GM18858 (cell line): ENCODE measurements around the gene HTR3B.
"Not testable (repeated sequence)": the region's sequence is repeated elsewhere in the genome, so short reads cannot be mapped to it uniquely, and the experiment has no call there.

Experiments used
- ATAC-seq: cut with Tn5 transposase; IDR thresholded peaks from one replicate; pipeline ENCODE4 v1.9.1; 2021; ENCODE audit not compliant: unreplicated experiment

HTR3B gene

DNA sequence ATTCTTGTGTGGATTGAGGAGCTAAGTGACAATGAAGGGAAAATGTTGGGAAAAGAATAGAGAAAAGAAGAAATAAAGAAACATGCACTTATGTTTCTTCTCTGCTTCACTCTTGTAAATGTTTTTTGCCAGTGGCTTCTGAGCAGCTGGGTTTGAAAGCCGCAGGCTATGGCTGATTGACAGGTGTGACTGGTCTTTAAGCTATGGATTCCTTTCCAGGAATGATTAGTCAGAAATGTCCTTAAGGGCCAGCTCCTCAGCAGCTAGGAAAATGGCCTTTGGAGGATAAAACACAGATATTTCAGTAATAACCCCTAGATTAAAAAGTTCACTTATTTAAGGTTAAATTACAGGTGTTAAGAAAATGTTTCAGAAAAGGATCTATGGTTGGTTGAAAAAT is 22.7 kb upstream of the HTR3B start:
- no peak for ATAC-seq

DNA sequence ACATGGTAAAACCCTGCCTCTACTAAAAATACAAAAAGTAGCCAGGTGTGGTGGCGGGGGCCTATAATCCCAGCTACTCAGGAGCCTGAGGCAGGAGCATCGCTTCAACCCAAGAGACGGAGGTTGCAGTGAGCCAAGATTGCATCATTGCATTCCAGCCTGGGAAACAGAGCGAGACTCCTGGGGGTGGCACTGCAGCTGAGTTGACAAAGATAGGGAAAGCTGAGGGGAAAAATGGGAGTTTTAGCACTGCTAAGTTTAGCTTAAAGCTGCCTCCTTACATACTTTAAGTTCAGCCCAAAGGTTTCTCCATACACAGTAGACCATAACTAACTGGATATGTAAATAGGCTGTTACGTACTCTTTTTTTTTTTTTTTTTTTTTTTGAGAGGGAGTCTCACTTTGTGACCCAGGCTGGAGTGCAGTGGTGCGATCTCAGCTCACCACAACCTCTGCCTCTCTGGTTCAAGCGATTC is 20.2 kb upstream of the HTR3B start:
- no peak for ATAC-seq

DNA sequence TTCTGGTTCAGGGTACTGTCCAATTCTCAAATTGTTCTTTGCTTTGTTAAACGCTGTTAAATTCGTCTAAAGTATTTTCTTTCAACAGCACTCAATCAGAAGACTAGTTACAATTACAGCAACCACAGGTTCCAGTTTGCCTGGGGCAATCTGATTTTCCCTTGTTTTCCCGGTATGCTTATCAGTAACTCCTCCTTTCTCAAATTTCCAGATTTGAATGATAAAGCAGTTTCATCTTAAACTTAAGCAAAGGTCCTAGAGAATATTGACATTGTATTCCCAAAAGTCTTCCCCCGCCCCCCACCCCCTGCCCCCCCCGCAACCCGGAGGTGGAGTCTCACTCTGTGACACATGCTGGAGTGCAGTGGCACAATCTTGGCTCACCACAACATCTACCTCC is 18.7 kb upstream of the HTR3B start:
- no peak for ATAC-seq

DNA sequence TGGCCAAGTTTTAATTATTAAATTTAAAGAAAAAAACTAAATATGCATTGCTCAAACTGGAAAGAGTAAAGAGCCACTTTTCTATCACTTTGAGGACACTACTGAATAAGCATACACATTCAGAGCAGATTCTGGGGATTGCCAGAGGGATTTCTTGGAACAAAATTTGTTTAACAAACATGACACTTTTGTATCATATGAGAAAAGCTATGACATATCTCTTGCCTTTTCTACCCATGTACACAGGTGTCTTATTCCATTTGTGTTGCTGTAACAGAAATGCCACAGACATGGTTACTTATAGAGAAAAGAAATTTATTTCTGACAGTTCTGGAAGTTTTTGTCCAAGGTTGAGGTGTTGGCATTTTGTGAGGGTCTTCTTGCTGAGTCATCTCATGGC is 15.7 kb upstream of the HTR3B start:
- no peak for ATAC-seq

DNA sequence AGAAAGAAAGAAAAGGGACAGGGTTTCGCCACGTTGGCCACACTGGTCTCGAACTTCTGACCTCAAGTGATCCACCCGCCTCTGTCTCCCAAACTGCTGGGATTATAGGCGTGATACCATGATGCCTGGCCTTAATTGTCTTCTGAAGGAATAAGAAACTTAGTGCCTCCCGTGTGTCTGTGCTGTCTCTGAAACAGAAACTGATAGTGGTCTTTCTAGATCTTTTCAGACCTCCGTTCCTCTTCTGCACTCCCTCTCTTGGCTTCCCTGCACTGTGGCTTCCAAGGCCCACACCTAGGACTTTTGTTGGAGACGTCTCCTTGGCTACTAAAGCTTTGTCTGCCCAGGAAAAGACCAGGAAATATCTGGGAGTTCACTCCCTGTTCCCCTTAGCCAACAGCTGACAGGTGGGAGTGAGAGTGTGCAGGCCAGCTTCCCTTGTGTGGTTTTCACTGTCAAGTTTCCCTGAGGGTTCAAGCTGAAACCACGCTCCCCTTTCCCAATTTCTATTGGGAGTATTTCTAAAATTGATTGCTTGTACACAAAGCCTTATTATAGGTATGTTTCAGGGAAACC is 10.1 kb upstream of the HTR3B start:
- peak; percentile 62 for ATAC-seq

DNA sequence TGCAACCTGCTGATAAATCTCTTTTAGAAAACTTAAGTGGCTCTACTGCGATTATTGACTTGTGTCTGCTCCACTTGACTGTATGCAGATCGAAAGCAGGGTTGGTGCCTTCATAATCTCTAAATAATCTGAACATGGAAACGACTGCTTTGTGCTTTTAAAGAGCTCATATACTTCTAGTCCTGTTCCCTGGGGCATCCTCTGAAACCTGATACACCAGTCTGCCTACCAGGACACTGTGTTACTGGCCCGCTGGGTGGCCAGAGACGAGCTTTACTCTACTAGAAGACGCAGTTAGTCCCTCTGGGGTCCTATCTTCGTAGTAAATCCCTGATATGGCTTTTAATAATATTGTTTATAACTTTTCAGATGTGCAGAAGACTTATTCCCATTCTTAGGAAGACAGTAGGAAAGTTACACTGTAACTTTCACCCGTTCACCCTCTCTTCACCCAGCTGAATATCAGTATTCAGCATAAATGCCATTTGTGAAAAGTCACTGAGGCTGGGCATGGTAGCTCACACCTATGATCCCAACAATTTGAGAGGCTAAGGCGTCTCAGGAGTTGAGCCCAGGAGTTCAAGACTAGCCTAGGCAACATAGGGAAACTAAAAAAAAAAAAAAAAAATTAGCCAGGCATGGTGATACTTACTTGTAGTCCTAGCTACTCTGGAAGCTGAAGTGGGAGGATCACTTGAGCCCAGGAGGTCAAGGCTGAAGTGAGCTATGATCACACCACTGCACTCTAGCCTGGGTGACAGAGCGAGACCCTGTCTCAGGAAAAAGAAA is 9.0 kb upstream of the HTR3B start:
- ATAC-seq = no peak

DNA sequence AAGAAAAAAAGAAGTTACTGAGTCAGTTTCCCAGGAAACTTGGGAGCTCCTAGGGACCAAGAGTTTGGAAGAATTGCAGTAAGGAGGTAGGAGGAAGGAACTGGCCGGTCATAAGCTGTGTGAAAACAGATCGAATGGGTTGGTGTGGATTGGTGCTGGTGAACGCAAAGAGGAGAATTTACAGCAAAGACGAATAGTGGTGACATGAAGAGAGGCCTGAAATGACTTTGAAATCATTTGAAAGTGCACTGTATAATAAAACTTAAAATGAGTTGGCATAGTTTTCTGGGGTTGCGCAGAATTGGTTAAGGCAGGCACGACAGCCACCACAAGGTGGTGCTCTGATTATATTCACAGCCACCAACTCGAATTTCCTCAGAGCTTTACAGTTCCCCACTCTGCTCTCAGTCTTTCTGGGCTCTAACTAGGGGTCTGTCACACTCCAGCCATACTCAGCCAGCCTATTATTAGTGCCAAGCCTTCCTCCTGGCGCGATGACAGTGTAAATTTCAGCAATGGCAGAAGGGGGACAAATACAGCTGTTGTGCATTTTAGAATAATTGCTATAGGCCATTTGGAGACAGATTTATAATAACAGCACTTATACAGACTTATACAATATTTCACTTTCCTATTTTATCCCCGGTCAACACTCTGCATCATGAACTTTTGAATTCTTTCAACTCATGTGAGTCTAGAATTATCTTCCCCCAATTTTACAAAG is 8.3 kb upstream of the HTR3B start:
- no peak for ATAC-seq

DNA sequence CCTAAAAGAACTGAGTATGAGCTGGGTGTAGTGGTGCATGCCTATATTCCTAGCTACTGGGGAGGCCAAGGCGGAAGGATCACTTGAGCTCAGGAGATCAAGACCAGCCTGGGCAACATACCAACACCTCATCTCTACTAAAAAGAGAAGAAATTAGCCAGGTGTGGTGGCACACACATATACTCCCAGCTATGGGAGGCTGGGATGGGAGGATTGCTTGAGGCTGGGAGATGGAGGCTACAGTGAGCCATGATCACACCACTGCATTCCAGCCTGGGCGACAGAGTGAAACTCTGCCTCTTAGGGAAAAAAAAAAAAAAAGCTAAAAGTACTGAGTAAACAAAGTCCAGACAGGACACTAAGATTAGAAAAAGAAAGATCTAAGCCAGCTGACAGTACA is 3.5 kb upstream of the HTR3B start:
- ATAC-seq = no peak

DNA sequence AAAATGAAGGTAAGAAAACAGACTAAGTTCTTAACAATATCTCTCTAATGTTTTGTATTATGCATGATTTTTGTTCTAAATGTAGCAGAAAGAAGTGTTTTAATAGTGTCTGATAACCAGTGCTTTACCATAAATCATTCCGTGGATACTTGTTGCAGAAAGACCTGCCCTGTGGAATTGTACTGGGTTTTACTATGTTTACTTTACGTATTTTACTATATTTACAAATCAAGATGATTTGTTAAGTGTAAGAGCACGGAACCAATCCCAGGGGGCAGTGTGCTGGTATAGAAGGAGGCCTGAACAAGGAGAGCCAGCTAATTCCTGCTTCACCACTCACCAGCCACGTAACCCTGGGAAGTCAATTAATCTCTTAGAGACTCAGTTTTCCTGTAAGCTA is 1.4 kb downstream of the HTR3B start:
- no peak for ATAC-seq

DNA sequence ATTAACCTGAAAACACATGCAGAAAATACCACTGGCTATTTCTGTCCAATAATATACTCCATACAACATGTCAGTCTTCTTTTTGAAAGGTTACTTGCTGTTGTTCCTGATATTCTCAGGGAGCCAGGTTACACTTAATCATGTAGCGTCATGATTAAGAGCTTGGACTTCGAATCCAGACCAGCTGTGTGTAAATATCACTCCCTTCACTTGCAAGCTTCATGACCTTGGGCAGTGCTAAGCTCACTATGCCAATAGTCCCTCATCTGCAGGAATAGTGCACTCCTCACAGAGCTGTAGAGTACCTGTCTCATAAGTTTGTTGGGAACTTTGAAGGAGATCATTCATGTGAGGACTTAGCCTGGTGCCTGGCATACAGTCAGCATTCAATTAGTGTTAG is 1.9 kb downstream of the HTR3B start:
- no peak for ATAC-seq

DNA sequence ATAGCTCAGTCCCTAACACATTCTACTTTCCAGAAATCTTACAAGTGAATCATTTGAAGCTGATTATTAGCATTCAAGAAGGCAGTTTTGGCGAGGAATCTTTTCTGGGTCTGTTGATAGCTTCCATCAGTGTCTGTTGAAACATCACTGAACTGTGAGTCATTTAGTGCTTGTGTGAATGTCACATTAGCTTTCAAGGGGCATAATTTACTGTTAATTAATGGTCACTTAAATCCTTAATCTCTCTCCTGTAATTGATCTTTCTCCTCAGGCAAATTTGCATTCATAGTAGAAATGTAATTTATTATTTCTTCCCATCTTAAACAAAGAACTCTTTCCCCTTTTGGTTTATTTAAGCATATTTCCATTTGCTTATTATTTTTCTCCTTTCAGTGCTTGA is 2.6 kb downstream of the HTR3B start:
- no peak for ATAC-seq

DNA sequence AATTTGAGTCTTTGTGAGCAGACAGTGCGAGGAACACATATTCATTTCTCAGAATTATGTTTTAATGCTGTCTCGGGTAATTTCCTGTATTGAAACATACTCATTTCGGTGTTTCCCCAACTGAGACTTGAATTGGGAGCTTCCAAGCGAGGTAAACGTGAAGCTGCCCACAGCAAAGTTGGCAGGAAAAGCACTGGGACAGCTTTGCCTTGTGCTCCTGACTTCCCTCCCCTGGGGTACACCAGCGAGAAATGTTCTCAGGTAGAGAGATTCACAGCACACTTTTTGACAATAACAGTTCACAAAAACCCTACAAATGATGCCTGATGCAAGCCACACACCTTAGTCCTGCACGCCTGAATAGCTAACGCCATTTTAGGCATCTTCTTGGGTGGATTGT is 3.1 kb downstream of the HTR3B start:
- ATAC-seq = no peak

DNA sequence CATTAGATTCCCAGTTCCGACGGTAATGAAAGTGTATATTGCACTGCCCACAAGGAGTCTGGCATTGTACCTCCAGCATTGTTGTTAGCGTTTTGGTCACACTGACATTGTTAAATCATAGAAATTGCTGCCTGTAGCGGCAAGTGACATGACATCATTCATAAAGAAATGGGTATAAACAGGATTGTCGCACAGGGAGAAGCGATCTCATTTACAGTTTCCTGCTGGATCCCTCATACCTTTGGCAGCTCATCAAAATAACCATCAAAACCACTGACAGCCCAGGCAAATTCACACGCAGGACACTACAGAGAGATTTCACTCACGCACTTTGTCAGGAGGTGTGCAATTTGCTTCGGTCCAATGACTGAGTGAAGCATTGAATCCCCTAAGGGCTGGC is 3.5 kb downstream of the HTR3B start:
- no peak for ATAC-seq

DNA sequence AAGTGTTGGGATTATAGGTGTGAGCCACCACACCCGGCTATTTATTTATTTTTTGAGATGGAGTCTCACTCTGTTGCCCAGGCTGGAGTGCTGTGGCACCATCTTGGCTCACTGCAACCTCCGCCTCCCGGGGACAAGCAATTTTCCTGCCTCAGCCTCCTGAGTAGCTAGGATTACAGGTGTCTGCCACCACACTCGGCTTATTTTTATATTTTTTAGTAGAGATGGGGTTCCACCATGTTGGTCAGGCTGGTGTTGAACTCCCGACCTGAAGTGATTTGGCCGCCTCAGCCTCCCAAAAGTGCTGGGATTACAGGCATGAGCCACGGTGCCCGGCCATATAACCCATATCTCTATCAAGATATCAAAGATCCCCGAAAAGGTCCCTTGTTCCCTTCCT is 6.9 kb downstream of the HTR3B start:
- ATAC-seq = not testable (repeated sequence)

DNA sequence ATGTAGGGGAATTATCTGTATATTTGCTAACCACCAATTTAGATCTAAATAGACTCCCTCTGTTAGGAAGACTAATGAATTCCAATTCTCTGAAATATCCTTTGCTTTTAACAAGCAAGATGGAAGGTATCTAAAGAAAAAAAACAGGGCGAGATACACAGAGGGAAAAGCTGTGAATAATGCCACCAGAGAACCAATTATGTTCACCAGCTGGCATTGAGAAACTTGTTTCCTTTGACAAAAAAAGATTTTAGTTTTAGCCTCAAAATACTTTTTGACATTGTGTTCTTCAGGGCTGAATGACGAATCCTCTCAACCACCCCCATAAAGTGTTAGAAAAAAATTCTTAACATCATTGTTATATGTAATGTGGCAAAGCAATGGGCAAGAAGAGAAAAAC is 19.0 kb downstream of the HTR3B start:
- no peak for ATAC-seq

DNA sequence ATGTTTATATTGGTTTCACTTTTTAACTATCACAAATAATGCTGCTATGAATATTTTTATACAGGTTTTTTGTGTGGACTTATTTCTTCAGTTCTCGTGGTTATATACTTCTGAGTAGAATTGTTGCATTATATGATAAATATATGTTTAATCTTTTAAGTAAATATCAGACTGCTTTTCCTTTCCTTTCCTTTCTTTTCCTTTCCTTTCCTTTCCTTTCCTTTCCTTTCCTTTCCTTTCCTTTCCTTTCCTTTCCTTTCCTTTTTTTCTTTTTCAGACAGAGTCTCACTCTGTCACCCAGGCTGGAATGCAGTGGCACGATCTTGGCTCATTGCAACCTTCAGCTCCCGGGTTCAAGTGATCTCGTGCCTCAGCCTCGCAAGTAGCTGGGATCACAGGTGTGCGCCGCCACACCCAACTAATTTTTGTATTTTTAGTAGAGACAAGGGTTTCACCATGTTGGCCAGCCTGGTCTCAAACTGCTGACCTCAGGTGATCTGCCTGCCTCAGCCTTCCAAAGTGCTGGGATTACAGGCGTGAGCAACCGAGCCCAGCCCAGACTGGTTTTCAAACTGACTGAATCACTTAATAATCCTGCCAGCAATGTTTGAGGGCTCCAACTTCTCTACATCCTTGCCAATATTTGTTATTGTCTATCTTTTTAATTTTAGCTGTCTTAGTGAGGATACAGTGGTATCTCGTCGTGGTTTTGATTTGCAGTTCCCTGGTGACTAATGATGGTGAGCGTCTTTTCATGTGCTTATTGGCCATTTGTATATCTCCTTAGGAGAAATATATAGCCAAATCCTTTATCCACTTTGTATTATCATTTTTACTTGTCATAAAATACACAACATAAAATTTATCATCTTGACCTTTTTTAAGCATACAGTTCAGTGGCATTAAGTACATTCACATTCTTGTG is 21.9 kb downstream of the HTR3B start:
- ATAC-seq = no peak

DNA sequence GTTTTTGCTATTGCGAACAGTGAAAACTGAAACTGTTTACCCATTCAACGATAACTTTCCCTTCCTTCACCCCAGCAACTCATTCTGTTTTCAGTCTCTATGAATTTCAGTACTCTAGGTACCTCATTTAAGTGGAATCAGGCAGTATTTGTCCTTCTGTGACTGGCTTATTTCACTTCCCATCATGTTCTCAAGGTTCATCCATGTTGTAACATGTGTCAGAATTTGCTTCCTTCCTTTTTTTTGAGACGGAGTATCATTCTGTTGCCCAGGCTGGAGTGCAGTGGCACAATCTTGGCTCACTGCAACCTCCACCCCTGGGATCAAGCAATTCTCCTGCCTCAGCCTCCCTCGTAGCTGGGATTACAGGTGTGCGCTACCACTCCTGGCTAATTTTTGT is 23.7 kb downstream of the HTR3B start:
- no peak for ATAC-seq

DNA sequence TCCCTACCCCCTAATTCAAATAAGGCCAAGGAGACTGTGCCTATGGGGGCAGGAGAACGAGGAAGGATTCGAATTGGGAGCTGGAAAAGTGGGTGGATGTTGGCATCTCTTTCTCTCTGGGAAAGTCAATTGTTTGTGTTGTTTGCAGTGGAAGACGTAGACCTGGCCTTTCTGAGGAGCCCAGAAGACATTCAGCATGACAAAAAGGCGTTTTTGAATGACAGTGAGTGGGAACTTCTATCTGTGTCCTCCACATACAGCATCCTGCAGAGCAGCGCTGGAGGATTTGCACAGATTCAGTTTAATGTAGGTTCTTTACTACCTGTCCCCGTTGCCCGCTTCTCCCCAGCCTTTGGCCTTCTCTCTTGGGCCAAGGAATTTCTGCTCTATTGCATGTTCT is 28.2 kb downstream of the HTR3B start:
- ATAC-seq = no peak

DNA sequence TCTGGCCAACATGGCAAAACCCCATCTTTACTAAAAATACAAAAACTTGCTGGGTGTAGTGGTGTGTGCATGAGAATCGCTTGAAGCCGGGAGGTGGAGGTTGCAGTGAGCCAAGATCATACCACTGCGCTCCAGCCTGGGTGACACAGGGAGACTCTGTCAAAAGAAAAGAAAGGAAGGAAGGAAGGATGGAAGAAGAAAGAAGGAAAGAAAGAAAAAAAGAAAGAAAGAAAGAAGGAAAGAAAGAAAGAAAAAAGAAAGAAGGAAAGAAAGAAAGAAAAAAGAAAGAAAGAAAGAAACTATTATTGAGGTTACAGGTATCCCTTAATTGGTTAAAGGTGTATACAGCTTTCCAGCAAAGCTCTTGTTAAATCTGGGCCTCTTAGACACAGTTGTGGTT is 29.6 kb downstream of the HTR3B start:
- ATAC-seq = not testable (repeated sequence)

DNA sequence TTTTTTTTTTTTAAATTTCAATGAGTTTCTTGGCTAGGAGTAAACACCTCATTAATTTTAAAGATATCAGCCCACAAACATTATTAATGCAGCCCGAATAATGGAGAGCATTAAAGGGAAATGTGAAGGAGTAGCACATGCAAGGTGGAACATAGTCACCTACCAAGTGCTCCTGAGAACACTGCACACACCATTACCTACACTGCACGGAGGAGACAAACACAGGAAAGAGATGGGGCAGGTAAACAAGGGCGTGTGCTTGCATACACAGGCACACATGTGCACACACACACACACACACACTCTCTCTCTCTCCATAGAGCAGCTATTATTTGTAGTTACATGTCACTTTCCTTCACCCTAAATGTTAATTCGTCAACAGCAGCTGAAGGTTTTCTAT is 30.2 kb downstream of the HTR3B start:
- ATAC-seq = no peak

DNA sequence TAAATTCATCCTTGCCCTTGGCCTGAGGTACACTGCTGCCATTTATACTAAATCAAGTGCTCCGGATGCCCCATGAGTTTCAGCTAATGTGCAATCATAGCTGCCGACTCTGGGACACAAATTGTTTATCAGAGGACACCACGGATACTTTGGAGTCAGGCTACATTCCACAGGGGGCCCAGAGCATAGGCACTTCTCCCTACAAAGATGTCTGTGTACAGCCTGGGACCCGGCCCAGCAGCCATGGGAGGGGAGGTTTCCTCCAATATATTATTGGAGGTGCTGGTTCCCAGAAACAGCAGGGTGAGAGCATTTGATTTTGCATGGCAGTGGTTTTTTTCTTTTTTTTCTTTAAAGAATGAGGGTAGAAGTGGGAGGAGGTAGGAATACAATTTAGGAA is 31.3 kb downstream of the HTR3B start:
- no peak for ATAC-seq
